HEK293 (cell line): ENCODE results near the gene PKIB.

ENCODE experiments used
- CTCF ChIA-PET: fragments of 350-600 bp; formaldehyde crosslinking; extraction: SDS; loops from one replicate; lab custom pipeline; 2021; ENCODE audit warnings: antibody characterized with exemption; lab: Yijun Ruan, JAX
- POLR2A ChIA-PET: fragments of 300-600 bp; formaldehyde crosslinking; extraction: SDS; loops from one replicate; lab custom pipeline; 2020; ENCODE audit warnings: antibody characterized with exemption, inconsistent platforms; lab: Yijun Ruan, JAX
- H3K27ac ChIP-seq: fragments of 200-500 bp; sonication (Bioruptor generic); 2 replicates; pipeline ENCODE4 v1.5.1; 2014; ENCODE audit warnings: low read depth, low read length, control low read depth, inconsistent platforms; ENCODE audit errors: extremely low read depth
- H3K36me3 ChIP-seq, 2 experiments: fragments of 200-500 bp in 1 of 2; sonication (Bioruptor generic) in 1 of 2; 1 replicate in 1 of 2; 2 replicates in 1 of 2; pipeline ENCODE4 v1.5.1; 2014 to 2017; ENCODE audit warnings: inconsistent platforms in 2 of 2, low read length in 2 of 2; ENCODE audit not compliant: control insufficient read depth in 2 of 2, insufficient read depth in 1 of 2
- H3K4me1 ChIP-seq: fragments of 200-500 bp; sonication (Bioruptor generic); 2 replicates; pipeline ENCODE4 v1.5.1; 2014; ENCODE audit warnings: mild to moderate bottlenecking, low read length, inconsistent platforms; ENCODE audit not compliant: control insufficient read depth, insufficient read depth
- H3K4me3 ChIP-seq: 2 replicates; pipeline ENCODE4 v1.5.1; 2011; ENCODE audit warnings: low read depth, mild to moderate bottlenecking, control low read depth, low read length, moderate library complexity
- H3K9me3 ChIP-seq: fragments of 200-500 bp; sonication (Bioruptor generic); 2 replicates; pipeline ENCODE4 v1.5.1; 2014; ENCODE audit warnings: low read depth, low read length, inconsistent platforms; ENCODE audit not compliant: control insufficient read depth, insufficient read depth
- EGR2 ChIP-seq: fragments of 450-650 bp; formaldehyde crosslinking; IDR thresholded peaks from 2 replicates; pipeline ENCODE4 v1.5.1; 2016; ENCODE audit warnings: low read depth, missing biosample characterization, missing genetic modification characterization
- KLF7 ChIP-seq: fragments of 450-650 bp; formaldehyde crosslinking; IDR thresholded peaks from 2 replicates; pipeline ENCODE4 v1.5.1; 2016; ENCODE audit warnings: missing biosample characterization, missing genetic modification characterization, borderline replicate concordance
- OVOL3 ChIP-seq: fragments of 450-650 bp; formaldehyde crosslinking; IDR thresholded peaks from 2 replicates; pipeline ENCODE4 v1.5.1; 2016; ENCODE audit warnings: missing biosample characterization, missing genetic modification characterization
- SP2 ChIP-seq: fragments of 450-650 bp; formaldehyde crosslinking; IDR thresholded peaks from 2 replicates; pipeline ENCODE4 v1.5.1; 2016; ENCODE audit warnings: missing biosample characterization, missing genetic modification characterization
- YY1 ChIP-seq: fragments of 450-650 bp; formaldehyde crosslinking; IDR thresholded peaks from 2 replicates; pipeline ENCODE4 v1.5.1; 2018; ENCODE audit warnings: missing biosample characterization, missing genetic modification characterization
- ZFP3 ChIP-seq: fragments of 450-650 bp; formaldehyde crosslinking; IDR thresholded peaks from 2 replicates; pipeline ENCODE4 v1.5.1; 2016; ENCODE audit warnings: low read depth, missing biosample characterization, missing genetic modification characterization
- ZNF10 ChIP-seq: fragments of 450-650 bp; formaldehyde crosslinking; IDR thresholded peaks from 2 replicates; pipeline ENCODE4 v1.5.1; 2017; ENCODE audit warnings: missing biosample characterization, missing genetic modification characterization
- ZNF140 ChIP-seq: fragments of 450-650 bp; formaldehyde crosslinking; IDR thresholded peaks from 2 replicates; pipeline ENCODE4 v1.5.1; 2016; ENCODE audit warnings: missing biosample characterization, missing genetic modification characterization
- ZNF362 ChIP-seq: fragments of 450-650 bp; formaldehyde crosslinking; IDR thresholded peaks from 2 replicates; pipeline ENCODE4 v1.5.1; 2016; ENCODE audit warnings: missing biosample characterization, missing genetic modification characterization
- ZNF501 ChIP-seq: fragments of 450-650 bp; formaldehyde crosslinking; IDR thresholded peaks from 2 replicates; pipeline ENCODE4 v1.5.1; 2016; ENCODE audit warnings: missing biosample characterization, missing genetic modification characterization
- ZNF521 ChIP-seq: fragments of 450-650 bp; formaldehyde crosslinking; IDR thresholded peaks from 2 replicates; pipeline ENCODE4 v1.5.1; 2017; ENCODE audit warnings: missing biosample characterization, mild to moderate bottlenecking, missing genetic modification characterization
- ZNF548 ChIP-seq: fragments of 450-650 bp; formaldehyde crosslinking; IDR thresholded peaks from 2 replicates; pipeline ENCODE4 v1.5.1; 2016; ENCODE audit warnings: missing biosample characterization, missing genetic modification characterization
- ZNF585B ChIP-seq: fragments of 450-650 bp; formaldehyde crosslinking; IDR thresholded peaks from 2 replicates; pipeline ENCODE4 v1.5.1; 2016; ENCODE audit warnings: missing biosample characterization, missing genetic modification characterization
- ZNF660 ChIP-seq: fragments of 450-650 bp; IDR thresholded peaks from 2 replicates; pipeline ENCODE4 v1.5.1; 2018; ENCODE audit warnings: missing biosample characterization, mild to moderate bottlenecking, missing genetic modification characterization
- ZNF677 ChIP-seq: fragments of 450-650 bp; IDR thresholded peaks from 2 replicates; pipeline ENCODE4 v1.5.0; 2018; ENCODE audit warnings: missing biosample characterization, mild to moderate bottlenecking, missing genetic modification characterization, moderate library complexity
- ZNF692 ChIP-seq: fragments of 450-650 bp; formaldehyde crosslinking; IDR thresholded peaks from 2 replicates; pipeline ENCODE4 v1.5.1; 2016; ENCODE audit warnings: missing biosample characterization, missing genetic modification characterization
- ZNF701 ChIP-seq: fragments of 450-650 bp; formaldehyde crosslinking; IDR thresholded peaks from 2 replicates; pipeline ENCODE4 v1.5.1; 2016; ENCODE audit warnings: missing biosample characterization, missing genetic modification characterization
- ZNF704 ChIP-seq: fragments of 450-650 bp; formaldehyde crosslinking; IDR thresholded peaks from 2 replicates; pipeline ENCODE4 v1.5.1; 2016; ENCODE audit warnings: missing biosample characterization, missing genetic modification characterization
- ZNF785 ChIP-seq: fragments of 450-650 bp; formaldehyde crosslinking; IDR thresholded peaks from 2 replicates; pipeline ENCODE4 v1.5.1; 2016; ENCODE audit warnings: missing biosample characterization, missing genetic modification characterization
- ZNF791 ChIP-seq: fragments of 450-650 bp; formaldehyde crosslinking; IDR thresholded peaks from 2 replicates; pipeline ENCODE4 v1.5.1; 2016; ENCODE audit warnings: missing biosample characterization, missing genetic modification characterization
- ZSCAN18 ChIP-seq: fragments of 450-650 bp; formaldehyde crosslinking; IDR thresholded peaks from 2 replicates; pipeline ENCODE4 v1.5.1; 2016; ENCODE audit warnings: missing biosample characterization, missing genetic modification characterization
- TF ChIP-seq, protein P1 (sequence below): fragments of 450-650 bp; formaldehyde crosslinking; IDR thresholded peaks from 2 replicates; pipeline ENCODE4 v1.5.1; 2016; ENCODE audit warnings: missing biosample characterization, missing genetic modification characterization
- TF ChIP-seq, protein P2 (sequence below): fragments of 450-650 bp; formaldehyde crosslinking; conservative IDR thresholded peaks from 2 replicates; pipeline ENCODE4 v1.5.1; 2016; ENCODE audit warnings: low read depth, missing biosample characterization, missing genetic modification characterization

The PKIB gene

GRCh38 chr6:122751326-122751725, 141.1 kb downstream of the PKIB start (continued):
- TF ChIP-seq, protein P1, sequence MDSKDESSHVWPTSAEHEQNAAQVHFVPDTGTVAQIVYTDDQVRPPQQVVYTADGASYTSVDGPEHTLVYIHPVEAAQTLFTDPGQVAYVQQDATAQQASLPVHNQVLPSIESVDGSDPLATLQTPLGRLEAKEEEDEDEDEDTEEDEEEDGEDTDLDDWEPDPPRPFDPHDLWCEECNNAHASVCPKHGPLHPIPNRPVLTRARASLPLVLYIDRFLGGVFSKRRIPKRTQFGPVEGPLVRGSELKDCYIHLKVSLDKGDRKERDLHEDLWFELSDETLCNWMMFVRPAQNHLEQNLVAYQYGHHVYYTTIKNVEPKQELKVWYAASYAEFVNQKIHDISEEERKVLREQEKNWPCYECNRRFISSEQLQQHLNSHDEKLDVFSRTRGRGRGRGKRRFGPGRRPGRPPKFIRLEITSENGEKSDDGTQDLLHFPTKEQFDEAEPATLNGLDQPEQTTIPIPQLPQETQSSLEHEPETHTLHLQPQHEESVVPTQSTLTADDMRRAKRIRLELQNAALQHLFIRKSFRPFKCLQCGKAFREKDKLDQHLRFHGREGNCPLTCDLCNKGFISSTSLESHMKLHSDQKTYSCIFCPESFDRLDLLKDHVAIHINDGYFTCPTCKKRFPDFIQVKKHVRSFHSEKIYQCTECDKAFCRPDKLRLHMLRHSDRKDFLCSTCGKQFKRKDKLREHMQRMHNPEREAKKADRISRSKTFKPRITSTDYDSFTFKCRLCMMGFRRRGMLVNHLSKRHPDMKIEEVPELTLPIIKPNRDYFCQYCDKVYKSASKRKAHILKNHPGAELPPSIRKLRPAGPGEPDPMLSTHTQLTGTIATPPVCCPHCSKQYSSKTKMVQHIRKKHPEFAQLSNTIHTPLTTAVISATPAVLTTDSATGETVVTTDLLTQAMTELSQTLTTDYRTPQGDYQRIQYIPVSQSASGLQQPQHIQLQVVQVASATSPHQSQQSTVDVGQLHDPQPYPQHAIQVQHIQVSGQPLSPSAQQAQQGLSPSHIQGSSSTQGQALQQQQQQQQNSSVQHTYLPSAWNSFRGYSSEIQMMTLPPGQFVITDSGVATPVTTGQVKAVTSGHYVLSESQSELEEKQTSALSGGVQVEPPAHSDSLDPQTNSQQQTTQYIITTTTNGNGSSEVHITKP (tag by site-specific recombination), result no peak
- TF ChIP-seq ZNF548 (tag by site-specific recombination) (no peak), ZNF585B (tag by site-specific recombination) (no peak), OVOL3 (tag by site-specific recombination) (no peak), ZNF677 (tag by site-specific recombination) (no peak), ZNF362 (tag by site-specific recombination) (no peak), ZNF692 (no peak), ZNF521 (tag by site-specific recombination) (no peak), ZFP3 (no peak), ZNF660 (tag by site-specific recombination) (no peak), ZNF704 (tag by site-specific recombination) (no peak)
- TF ChIP-seq, protein P2, sequence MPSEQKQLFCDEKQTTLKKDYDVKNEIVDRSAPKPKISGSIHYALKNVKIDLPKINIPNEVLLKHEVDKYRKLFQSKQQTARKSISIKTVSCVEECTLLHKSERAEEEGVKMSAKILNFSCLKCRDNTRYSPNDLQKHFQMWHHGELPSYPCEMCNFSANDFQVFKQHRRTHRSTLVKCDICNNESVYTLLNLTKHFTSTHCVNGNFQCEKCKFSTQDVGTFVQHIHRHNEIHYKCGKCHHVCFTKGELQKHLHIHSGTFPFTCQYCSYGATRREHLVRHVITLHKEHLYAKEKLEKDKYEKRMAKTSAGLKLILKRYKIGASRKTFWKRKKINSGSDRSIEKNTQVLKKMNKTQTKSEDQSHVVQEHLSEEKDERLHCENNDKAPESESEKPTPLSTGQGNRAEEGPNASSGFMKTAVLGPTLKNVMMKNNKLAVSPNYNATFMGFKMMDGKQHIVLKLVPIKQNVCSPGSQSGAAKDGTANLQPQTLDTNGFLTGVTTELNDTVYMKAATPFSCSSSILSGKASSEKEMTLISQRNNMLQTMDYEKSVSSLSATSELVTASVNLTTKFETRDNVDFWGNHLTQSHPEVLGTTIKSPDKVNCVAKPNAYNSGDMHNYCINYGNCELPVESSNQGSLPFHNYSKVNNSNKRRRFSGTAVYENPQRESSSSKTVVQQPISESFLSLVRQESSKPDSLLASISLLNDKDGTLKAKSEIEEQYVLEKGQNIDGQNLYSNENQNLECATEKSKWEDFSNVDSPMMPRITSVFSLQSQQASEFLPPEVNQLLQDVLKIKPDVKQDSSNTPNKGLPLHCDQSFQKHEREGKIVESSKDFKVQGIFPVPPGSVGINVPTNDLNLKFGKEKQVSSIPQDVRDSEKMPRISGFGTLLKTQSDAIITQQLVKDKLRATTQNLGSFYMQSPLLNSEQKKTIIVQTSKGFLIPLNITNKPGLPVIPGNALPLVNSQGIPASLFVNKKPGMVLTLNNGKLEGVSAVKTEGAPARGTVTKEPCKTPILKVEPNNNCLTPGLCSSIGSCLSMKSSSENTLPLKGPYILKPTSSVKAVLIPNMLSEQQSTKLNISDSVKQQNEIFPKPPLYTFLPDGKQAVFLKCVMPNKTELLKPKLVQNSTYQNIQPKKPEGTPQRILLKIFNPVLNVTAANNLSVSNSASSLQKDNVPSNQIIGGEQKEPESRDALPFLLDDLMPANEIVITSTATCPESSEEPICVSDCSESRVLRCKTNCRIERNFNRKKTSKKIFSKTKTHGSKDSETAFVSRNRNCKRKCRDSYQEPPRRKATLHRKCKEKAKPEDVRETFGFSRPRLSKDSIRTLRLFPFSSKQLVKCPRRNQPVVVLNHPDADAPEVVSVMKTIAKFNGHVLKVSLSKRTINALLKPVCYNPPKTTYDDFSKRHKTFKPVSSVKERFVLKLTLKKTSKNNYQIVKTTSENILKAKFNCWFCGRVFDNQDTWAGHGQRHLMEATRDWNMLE (tag by site-specific recombination), result no peak

GRCh38 chr6:122752459-122752858, 142.3 kb downstream of the PKIB start:
- no peaks in the 10 kb centered on the region for H3K9me3 ChIP-seq
- H3K4me1 ChIP-seq, result no peaks in the 10 kb centered on the region
- H3K27ac ChIP-seq, result no peak overlapping the region
- POLR2A ChIA-PET, result no interaction called here
- H3K4me3 ChIP-seq, result no peak overlapping the region
- CTCF ChIA-PET, result interaction anchor here (1.1 to 4.2 kb wide), 3 partner anchors 13 to 261 kb away, joined by 3 to 14 read pairs (median 7); no protein-coding TSS in a partner anchor
- H3K36me3 ChIP-seq, result no peaks in the 10 kb centered on the region
- TF ChIP-seq SP2 (no peak), ZNF785 (tag by site-specific recombination) (no peak), EGR2 (tag by site-specific recombination) (no peak), ZNF501 (tag by site-specific recombination) (no peak), ZNF701 (tag by site-specific recombination) (no peak), ZNF10 (tag by site-specific recombination) (no peak), YY1 (tag by site-specific recombination) (no peak), ZNF140 (tag by site-specific recombination) (no peak), ZSCAN18 (no peak), ZNF791 (no peak), KLF7 (tag by site-specific recombination) (no peak)
